Nephron progenitor cell (in vitro differentiated cells): Measurements from ENCODE around the gene MKS1.

Experiments used
- DNase-seq: peaks from one replicate; pipeline ENCODE4 v3.0.0; 2021
- H3K27ac Mint-ChIP-seq: 2 replicates; pipeline ENCODE4 v1.8.0; 2021; ENCODE audit warnings: mild to moderate bottlenecking, moderate library complexity, mixed read lengths
- H3K27me3 Mint-ChIP-seq: 2 replicates; pipeline ENCODE4 v1.8.0; 2021; ENCODE audit warnings: mild to moderate bottlenecking, low read depth, mixed read lengths; ENCODE audit not compliant: poor library complexity
- H3K36me3 Mint-ChIP-seq: 2 replicates; pipeline ENCODE4 v1.8.0; 2021; ENCODE audit warnings: low read depth, mixed read lengths
- H3K4me1 Mint-ChIP-seq: 2 replicates; pipeline ENCODE4 v1.8.0; 2021; ENCODE audit warnings: mixed read lengths
- H3K4me3 Mint-ChIP-seq: 2 replicates; pipeline ENCODE4 v1.8.0; 2021; ENCODE audit warnings: mild to moderate bottlenecking, moderate library complexity, mixed read lengths
- H3K9me3 Mint-ChIP-seq: 2 replicates; pipeline ENCODE4 v1.8.0; 2021; ENCODE audit warnings: mild to moderate bottlenecking, moderate library complexity, mixed read lengths
- CTCF ChIP-seq: fragments of 200-600 bp; sonication (generic); IDR thresholded peaks from 2 replicates; pipeline ENCODE4 v1.5.0; 2021; ENCODE audit warnings: antibody characterized with exemption

The MKS1 gene

GRCh38 chr17:58195518-58196123 lies 23.4 kb downstream of the MKS1 start:
- peaks cover 60% of the 10 kb centered on the region for H3K27me3 Mint-ChIP-seq
- H3K27ac Mint-ChIP-seq = no peak overlapping the region
- H3K4me1 Mint-ChIP-seq = peaks cover 4% of the 10 kb centered on the region
- no peaks in the 10 kb centered on the region for H3K9me3 Mint-ChIP-seq
- H3K4me3 Mint-ChIP-seq = no peak overlapping the region
- DNase-seq = no peak
- no peak for TF ChIP-seq CTCF
- no peaks in the 10 kb centered on the region for H3K36me3 Mint-ChIP-seq

- Mint-ChIP-seq H3K27ac (no peak overlapping the region), H3K36me3 (no peaks in the 10 kb centered on the region), H3K4me3 (no peak overlapping the region), H3K9me3 (no peaks in the 10 kb centered on the region), H3K27me3 (peaks cover 57% of the 10 kb centered on the region), H3K4me1 (peaks cover 4% of the 10 kb centered on the region)
- no peak for DNase-seq
- no peak for TF ChIP-seq CTCF
These were observed 25.3 kb downstream of the MKS1 start for GRCh38 chr17:58193641-58194255.

- Mint-ChIP-seq H3K27ac (no peak within 1 kb of the TSS), H3K4me3 (no peak within 1 kb of the TSS), H3K4me1 (peaks cover 4% of the 10 kb centered on the region), H3K9me3 (no peaks in the 10 kb centered on the region), H3K27me3 (peaks cover 52% of the 10 kb centered on the region), H3K36me3 (no peaks in the 10 kb centered on the region)
- DNase-seq = no peak
- no peak for TF ChIP-seq CTCF
These were observed 26.4 kb downstream of the MKS1 start, which contains the start of gene EPX for GRCh38 chr17:58192612-58193011. EPX (plus strand) TSS chr17:58192726; CDS start chr17:58192847, 121 bp downstream.

GRCh38 chr17:58191241-58191896 lies 27.7 kb downstream of the MKS1 start:
- DNase-seq = no peak
- no peak for TF ChIP-seq CTCF
- H3K27me3 Mint-ChIP-seq = peaks cover 48% of the 10 kb centered on the region

GRCh38 chr17:58189436-58190146 lies 29.5 kb downstream of the MKS1 start:
- H3K27ac Mint-ChIP-seq = no peak overlapping the region
- DNase-seq = no peak
- H3K27me3 Mint-ChIP-seq = peaks cover 39% of the 10 kb centered on the region
- H3K9me3 Mint-ChIP-seq = no peaks in the 10 kb centered on the region
- TF ChIP-seq CTCF = no peak
- no peaks in the 10 kb centered on the region for H3K36me3 Mint-ChIP-seq
- H3K4me1 Mint-ChIP-seq = peaks cover 8% of the 10 kb centered on the region
- no peak overlapping the region for H3K4me3 Mint-ChIP-seq

More at GRCh38 chr17:58191241-58191896, 27.7 kb downstream of the MKS1 start:
- Mint-ChIP-seq H3K4me1 (peaks cover 4% of the 10 kb centered on the region), H3K36me3 (no peaks in the 10 kb centered on the region), H3K9me3 (no peaks in the 10 kb centered on the region), H3K4me3 (no peak overlapping the region), H3K27ac (no peak overlapping the region)
